ENCODE measurements around the gene MBD3L3.

GRCh38 chr19:7098701-7099596 is 40.5 kb upstream of the MBD3L3 start:
- TF ChIP-seq TAF1 (IDR thresholded peaks at IDR 0.05; ENCODE audit: borderline replicate concordance, insufficient read depth, low read length) (peak; percentile 46; the same call in 1 of the 2 replicates), SIN3A (IDR thresholded peaks at IDR 0.05; ENCODE audit: borderline replicate concordance, insufficient read depth, low read length) (no peak)
- TF ChIP-seq, protein P1, sequence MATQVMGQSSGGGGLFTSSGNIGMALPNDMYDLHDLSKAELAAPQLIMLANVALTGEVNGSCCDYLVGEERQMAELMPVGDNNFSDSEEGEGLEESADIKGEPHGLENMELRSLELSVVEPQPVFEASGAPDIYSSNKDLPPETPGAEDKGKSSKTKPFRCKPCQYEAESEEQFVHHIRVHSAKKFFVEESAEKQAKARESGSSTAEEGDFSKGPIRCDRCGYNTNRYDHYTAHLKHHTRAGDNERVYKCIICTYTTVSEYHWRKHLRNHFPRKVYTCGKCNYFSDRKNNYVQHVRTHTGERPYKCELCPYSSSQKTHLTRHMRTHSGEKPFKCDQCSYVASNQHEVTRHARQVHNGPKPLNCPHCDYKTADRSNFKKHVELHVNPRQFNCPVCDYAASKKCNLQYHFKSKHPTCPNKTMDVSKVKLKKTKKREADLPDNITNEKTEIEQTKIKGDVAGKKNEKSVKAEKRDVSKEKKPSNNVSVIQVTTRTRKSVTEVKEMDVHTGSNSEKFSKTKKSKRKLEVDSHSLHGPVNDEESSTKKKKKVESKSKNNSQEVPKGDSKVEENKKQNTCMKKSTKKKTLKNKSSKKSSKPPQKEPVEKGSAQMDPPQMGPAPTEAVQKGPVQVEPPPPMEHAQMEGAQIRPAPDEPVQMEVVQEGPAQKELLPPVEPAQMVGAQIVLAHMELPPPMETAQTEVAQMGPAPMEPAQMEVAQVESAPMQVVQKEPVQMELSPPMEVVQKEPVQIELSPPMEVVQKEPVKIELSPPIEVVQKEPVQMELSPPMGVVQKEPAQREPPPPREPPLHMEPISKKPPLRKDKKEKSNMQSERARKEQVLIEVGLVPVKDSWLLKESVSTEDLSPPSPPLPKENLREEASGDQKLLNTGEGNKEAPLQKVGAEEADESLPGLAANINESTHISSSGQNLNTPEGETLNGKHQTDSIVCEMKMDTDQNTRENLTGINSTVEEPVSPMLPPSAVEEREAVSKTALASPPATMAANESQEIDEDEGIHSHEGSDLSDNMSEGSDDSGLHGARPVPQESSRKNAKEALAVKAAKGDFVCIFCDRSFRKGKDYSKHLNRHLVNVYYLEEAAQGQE (IDR thresholded peaks at IDR 0.05; ENCODE audit: insufficient read depth in 1 of 2, low read depth in 2 of 2, low read length in 2 of 2): no peak
